Ovary (tissue), 9 donors: Measurements from ENCODE around the gene SNRPD3. TPM values are rescaled to one million over a fixed set of nuclear protein-coding genes. Genes with fewer than 3 reads are reported as not detected.
A peak's percentile ranks its signal among the peaks of the same experiment; 100 is the strongest.

Experiments used
- DNase-seq, 5 donors: peaks; one replicate each; pipeline ENCODE4 v3.0.0-alpha.2; 2019 to 2020
- H3K27ac ChIP-seq, 2 donors: fragments of 200-600 bp; one replicate each; pipeline versions ENCODE4 v1.5.1 to v1.8.0; 2019 to 2022
- H3K27me3 ChIP-seq: fragments of 200-600 bp; one replicate; pipeline ENCODE4 v1.8.0; 2022
- H3K36me3 ChIP-seq: fragments of 200-600 bp; sonication (generic); one replicate; pipeline ENCODE4 v1.5.1; 2019
- H3K4me1 ChIP-seq: one replicate; pipeline ENCODE4 v1.8.1; 2013; ENCODE audit warnings: mild to moderate bottlenecking, moderate library complexity; ENCODE audit not compliant: insufficient read depth
- H3K4me3 ChIP-seq: fragments of 200-600 bp; sonication (generic); one replicate; pipeline ENCODE4 v1.5.1; 2017
- H3K9me3 ChIP-seq, 2 donors: fragments of 200-600 bp in 1 of 2; sonication (generic) in 1 of 2; one replicate each; pipeline versions ENCODE4 v1.5.1 to v1.8.1; 2013 to 2019; ENCODE audit warnings: mild to moderate bottlenecking in 1 of 2, moderate library complexity in 1 of 2
- EP300 ChIP-seq: sonication (generic); formaldehyde crosslinking; IDR thresholded peaks from one replicate; pipeline ENCODE4 v1.6.1; 2017; ENCODE audit warnings: antibody characterized with exemption
- POLR2A ChIP-seq: fragments of 450-650 bp; IDR thresholded peaks from one replicate; pipeline ENCODE4 v1.6.1; 2017; ENCODE audit warnings: antibody characterized with exemption, mild to moderate bottlenecking, moderate library complexity
- WGBS, 3 donors: extraction: QIAGEN DNeasy Blood & Tissue Kit in 1 of 3; methylation state at CpG; one replicate each; pipeline versions ENCODE4 v1.1.5 to v1.1.7; 2013 to 2017; 5-methylcytosine and 5-hydroxymethylcytosine counted together
- intact Hi-C, 4 donors: fragments of 100-400 bp; cut with DNase I; formaldehyde crosslinking; loops; one replicate each; pipeline versions ENCODE4 v1.11.0 to v1.15.1; 2022 to 2023
- polyA plus RNA-seq, 2 donors: library from polyadenylated mRNA; stranded (reverse); fragments of 200-250 nt in 1 of 2; fragments of 350-450 nt in 1 of 2; fragmentation: Illumina TruSeq in 1 of 2; extraction: RNeasy Lipid Tissue Mini Kit (QIAGEN cat#74804) in 1 of 2; gene quantifications; one replicate each; pipeline ENCODE4 v1.2.3, GENCODE V29; 2013 to 2014
- total RNA-seq, 7 donors: library from RNA; depleted of rRNA in 2 of 7; stranded (reverse); fragments of >200 nt in 2 of 7; fragmentation: NEBNext Ultra II Directional in 3 of 7; extraction: Animal tissue kit (Norgen Biotek cat#: 25700) in 3 of 7; gene quantifications; one replicate each; pipeline versions ENCODE4 v1.1.0 to v1.2.4, GENCODE V29; 2016 to 2023
- TF ChIP-seq, protein P1 (sequence below), 3 donors: fragments of 450-650 bp in 2 of 3; fragments of 200-600 bp in 1 of 3; IDR thresholded peaks; one replicate each; pipeline versions ENCODE4 v1.5.1 to v1.8.0; 2016 to 2022; ENCODE audit warnings: antibody characterized with exemption in 3 of 3, mild to moderate bottlenecking in 1 of 3
- donor health status: DM: no; HTN: no; CAD: no; lungs with moderate emphysema.
- donor health status: DM: no; HTN: no; CAD: no.
- donor health status: Bipolar disorder and iron deficiency.
- donor health status: DM: yes; HTN: yes; CAD: no.
- donor health status: DM: no; HTN: no; CAD: no.
- donor health status: DM: yes; HTN: yes; CAD: no.

Gene SNRPD3
- total and polyA plus RNA-seq, 9 donors = 62.9 to 154 (median 86.5) TPM

DNA sequence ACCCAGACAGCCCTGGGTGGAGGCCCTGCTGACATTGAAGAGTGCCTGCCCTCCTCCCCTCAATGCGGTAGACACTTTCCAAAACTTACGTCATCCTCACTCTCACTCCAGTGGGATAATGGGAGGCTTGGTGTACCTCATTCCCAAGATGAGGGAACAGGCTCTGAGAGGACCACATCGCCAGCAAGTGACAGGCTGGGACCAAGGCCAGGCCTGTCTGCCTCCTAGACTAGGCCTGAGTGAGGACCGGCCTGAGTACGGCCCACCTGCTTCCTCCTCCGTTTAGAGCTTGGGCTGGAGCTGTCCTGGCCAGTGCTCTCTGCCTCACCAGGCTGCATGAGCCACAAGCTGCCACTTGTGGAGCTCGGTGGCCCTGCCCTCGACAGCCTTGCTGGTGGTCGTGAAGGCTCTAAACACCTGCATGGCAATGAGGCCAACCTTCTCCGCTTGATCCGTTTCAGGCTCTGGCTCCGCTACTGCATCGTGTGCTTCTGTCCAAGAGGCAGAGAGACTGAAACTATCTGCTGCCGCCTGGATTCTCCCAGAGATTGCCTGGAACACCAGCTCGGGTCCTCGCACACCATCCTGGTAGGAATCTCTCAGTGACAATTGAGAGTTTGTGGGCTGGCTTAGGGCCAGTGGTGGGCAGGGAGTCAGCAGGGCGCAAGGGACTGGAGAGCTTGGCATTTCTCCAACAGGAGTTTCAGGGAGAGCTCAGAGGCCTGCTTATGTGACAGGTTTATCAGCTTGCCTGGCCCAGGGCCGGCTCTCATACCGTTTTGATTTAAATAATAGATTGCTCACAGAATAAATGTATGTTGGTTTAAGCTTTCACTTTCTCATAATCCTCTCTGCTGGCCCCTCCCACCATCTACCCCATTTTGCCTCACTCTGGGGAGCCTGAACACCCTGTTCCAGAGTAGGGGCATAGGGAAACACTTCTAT lies 27.7 kb downstream of the SNRPD3 start:
- peak overlapping the region in 1 of 2 donors; percentile 21 for H3K27ac ChIP-seq
- 49 to 55% (median 55%) methylated on average over 19 of the region's 19 CpGs for WGBS, 3 donors

DNA sequence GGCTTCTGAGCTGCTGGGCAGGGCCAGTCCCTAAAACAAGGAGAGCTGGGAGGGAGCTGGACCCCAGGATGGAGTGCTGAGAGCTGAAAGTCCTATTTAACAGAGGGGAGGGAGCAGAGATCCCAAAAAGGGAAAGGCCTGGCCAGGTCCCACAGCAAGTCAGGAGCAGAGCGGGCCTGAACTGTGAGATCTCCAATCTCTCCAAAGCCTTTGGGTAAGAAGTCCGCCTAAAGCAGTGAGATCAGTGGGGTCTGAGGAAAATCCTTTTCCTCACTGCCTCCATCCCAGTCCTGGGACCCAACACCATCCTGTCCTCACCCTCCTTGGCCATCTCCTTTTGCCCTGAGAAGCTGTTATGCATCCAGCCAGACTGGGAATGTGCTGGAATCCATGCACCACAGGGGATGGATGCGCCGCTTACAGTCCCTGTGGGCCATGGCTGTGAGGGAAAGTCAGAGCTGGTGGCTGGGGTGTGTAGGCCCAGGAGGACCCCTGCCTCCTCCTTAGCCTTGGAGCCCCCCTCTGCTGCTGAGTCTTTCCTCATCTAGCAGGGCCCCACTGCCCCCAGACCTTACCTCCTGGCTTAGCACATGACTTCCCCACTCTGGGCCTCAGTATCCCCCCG lies 28.5 kb downstream of the SNRPD3 start:
- no peak for DNase-seq
- intact Hi-C loops = no loop called here
- no peaks in the 10 kb centered on the region for H3K9me3 ChIP-seq
- H3K27ac ChIP-seq = peak overlapping the region in 1 of 2 donors; percentile 21
- 77 to 83% (median 78%) methylated on average over 5 of the region's 5 CpGs for WGBS, 3 donors
- no peaks in the 10 kb centered on the region for H3K27me3 ChIP-seq
- H3K4me3 ChIP-seq = no peak overlapping the region
- H3K4me1 ChIP-seq = no peaks in the 10 kb centered on the region
- TF ChIP-seq POLR2A (no peak), EP300 (no peak)
- TF ChIP-seq, protein P1, sequence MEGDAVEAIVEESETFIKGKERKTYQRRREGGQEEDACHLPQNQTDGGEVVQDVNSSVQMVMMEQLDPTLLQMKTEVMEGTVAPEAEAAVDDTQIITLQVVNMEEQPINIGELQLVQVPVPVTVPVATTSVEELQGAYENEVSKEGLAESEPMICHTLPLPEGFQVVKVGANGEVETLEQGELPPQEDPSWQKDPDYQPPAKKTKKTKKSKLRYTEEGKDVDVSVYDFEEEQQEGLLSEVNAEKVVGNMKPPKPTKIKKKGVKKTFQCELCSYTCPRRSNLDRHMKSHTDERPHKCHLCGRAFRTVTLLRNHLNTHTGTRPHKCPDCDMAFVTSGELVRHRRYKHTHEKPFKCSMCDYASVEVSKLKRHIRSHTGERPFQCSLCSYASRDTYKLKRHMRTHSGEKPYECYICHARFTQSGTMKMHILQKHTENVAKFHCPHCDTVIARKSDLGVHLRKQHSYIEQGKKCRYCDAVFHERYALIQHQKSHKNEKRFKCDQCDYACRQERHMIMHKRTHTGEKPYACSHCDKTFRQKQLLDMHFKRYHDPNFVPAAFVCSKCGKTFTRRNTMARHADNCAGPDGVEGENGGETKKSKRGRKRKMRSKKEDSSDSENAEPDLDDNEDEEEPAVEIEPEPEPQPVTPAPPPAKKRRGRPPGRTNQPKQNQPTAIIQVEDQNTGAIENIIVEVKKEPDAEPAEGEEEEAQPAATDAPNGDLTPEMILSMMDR (IDR thresholded peaks at IDR 0.05) = no peak
- H3K36me3 ChIP-seq = no peaks in the 10 kb centered on the region

More for the DNA sequence above, 27.7 kb downstream of the SNRPD3 start:
- Histone ChIP-seq H3K4me3 (no peak overlapping the region), H3K9me3 (no peaks in the 10 kb centered on the region), H3K4me1 (no peaks in the 10 kb centered on the region), H3K36me3 (no peaks in the 10 kb centered on the region), H3K27me3 (no peaks in the 10 kb centered on the region)
- intact Hi-C loops = no loop called here
- TF ChIP-seq, protein P1 (IDR thresholded peaks at IDR 0.05) = no peak
- TF ChIP-seq EP300 = no peak
- no peak for TF ChIP-seq POLR2A
- peak in 2 of 5 donors; percentile 32 to 56 for DNase-seq

DNA sequence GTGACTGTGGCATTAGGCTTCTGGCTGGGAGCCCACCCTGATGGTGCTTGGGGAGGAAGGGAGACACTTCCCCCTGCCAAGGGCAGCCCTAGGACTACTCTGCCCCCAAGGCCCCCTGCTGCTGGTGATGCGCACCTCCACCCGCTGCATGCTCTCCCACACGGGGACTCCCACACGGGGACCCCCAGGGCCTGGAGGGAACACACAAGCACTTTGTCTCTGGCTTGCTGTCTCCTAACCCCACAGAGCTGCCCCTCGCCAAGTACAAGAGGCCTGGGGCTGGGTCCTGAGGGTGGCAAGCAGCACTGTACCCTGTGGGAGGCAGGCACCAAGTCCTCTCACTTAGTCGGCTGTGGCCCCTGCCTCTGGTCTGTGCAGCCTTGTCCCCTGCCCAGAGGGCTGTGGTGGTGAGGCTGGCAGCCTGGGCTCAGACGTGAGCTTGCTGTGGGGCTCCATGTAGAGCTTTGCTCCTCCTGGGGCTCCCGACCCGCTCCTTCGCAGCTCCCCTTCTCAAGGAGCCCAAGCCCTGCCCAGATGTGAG lies 29.1 kb downstream of the SNRPD3 start:
- Histone ChIP-seq H3K4me3 (no peak overlapping the region), H3K27me3 (no peaks in the 10 kb centered on the region), H3K36me3 (no peaks in the 10 kb centered on the region), H3K4me1 (no peaks in the 10 kb centered on the region), H3K27ac (no peak overlapping the region), H3K9me3 (no peaks in the 10 kb centered on the region)
- no peak for TF ChIP-seq EP300
- TF ChIP-seq, protein P1 (IDR thresholded peaks at IDR 0.05) = no peak
- TF ChIP-seq POLR2A = no peak
- DNase-seq = no peak
- intact Hi-C loops = no loop called here
- 76 to 79% (median 77%) methylated on average over 10 of the region's 10 CpGs for WGBS, 3 donors

DNA sequence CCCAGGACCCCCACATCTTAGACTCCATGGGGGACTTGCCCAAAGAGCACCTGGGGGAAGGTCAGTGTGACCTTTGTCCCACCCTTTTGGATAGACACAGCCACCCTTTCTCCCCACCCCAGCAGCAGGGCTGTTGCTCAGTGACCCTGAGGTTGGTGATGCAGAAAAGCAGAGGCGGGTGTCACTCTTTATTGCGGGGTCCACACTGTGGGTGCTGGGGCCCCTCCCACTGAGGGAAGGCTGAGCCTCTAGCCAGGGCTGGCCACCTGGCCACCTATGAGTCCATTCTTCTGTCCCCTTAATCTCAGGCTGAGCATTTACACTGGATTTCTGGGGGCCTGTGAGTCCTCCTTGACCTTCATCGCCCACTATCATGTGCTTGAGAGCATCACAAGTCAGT lies 29.7 kb downstream of the SNRPD3 start:
- H3K9me3 ChIP-seq = no peaks in the 10 kb centered on the region
- no peaks in the 10 kb centered on the region for H3K36me3 ChIP-seq
- peak in 1 of 5 donors; percentile 29 for DNase-seq
- no peak overlapping the region for H3K27ac ChIP-seq
- WGBS, 3 donors = 89 to 100% (median 94%) methylated on average over 3 of the region's 3 CpGs
- intact Hi-C loops = no loop called here
- TF ChIP-seq POLR2A (no peak), EP300 (no peak)
- TF ChIP-seq, protein P1 (IDR thresholded peaks at IDR 0.05) = no peak
- no peak overlapping the region for H3K4me3 ChIP-seq
- H3K4me1 ChIP-seq = no peaks in the 10 kb centered on the region
- H3K27me3 ChIP-seq = no peaks in the 10 kb centered on the region
